ENCODE measurements around the gene CDK5RAP3. TPM values are rescaled to one million over a fixed set of nuclear protein-coding genes. Genes with fewer than 3 reads are reported as not detected.

CDK5RAP3 gene
- total and polyA plus RNA-seq, 2 experiments from 2014 or later: 92.6 to 106 TPM

DNA sequence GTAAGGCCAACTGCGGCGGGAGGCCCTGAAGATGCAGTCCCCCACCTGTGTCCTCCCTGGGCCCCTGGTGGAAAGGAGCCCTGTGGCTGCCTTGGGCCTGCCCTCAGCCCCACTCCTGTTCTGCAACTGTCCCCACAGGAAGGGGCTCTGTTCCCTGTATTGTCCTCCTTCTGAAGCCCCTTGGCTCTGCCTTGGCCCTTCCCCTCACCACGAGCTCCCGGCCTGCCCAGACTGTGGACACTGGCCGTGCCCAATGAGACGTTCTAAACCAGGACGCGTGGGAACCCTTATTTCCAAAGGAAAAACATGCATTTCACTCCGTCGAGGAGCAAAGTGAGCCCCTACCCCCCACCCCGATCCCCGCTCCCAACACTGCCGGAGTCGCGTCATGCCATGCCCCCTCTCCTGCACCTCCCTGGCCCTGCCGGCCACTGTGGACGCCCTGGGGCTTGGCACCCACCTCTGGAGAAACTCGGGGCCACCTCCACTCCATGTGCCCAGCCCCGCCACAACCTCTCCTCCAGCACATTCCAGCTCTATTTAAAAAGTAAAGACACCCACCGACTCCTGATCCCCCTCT lies 43.0 kb upstream of the CDK5RAP3 start (continued):
- TF ChIP-seq, protein P1, sequence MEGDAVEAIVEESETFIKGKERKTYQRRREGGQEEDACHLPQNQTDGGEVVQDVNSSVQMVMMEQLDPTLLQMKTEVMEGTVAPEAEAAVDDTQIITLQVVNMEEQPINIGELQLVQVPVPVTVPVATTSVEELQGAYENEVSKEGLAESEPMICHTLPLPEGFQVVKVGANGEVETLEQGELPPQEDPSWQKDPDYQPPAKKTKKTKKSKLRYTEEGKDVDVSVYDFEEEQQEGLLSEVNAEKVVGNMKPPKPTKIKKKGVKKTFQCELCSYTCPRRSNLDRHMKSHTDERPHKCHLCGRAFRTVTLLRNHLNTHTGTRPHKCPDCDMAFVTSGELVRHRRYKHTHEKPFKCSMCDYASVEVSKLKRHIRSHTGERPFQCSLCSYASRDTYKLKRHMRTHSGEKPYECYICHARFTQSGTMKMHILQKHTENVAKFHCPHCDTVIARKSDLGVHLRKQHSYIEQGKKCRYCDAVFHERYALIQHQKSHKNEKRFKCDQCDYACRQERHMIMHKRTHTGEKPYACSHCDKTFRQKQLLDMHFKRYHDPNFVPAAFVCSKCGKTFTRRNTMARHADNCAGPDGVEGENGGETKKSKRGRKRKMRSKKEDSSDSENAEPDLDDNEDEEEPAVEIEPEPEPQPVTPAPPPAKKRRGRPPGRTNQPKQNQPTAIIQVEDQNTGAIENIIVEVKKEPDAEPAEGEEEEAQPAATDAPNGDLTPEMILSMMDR (conservative IDR thresholded peaks at IDR 0.05; ENCODE audit: low read depth in 2 of 2): no peak
- no peak for TF ChIP-seq ZNF331 (CRISPR knock-in tag; IDR thresholded peaks at IDR 0.05; ENCODE audit: low read depth)
- TF ChIP-seq, protein P2, sequence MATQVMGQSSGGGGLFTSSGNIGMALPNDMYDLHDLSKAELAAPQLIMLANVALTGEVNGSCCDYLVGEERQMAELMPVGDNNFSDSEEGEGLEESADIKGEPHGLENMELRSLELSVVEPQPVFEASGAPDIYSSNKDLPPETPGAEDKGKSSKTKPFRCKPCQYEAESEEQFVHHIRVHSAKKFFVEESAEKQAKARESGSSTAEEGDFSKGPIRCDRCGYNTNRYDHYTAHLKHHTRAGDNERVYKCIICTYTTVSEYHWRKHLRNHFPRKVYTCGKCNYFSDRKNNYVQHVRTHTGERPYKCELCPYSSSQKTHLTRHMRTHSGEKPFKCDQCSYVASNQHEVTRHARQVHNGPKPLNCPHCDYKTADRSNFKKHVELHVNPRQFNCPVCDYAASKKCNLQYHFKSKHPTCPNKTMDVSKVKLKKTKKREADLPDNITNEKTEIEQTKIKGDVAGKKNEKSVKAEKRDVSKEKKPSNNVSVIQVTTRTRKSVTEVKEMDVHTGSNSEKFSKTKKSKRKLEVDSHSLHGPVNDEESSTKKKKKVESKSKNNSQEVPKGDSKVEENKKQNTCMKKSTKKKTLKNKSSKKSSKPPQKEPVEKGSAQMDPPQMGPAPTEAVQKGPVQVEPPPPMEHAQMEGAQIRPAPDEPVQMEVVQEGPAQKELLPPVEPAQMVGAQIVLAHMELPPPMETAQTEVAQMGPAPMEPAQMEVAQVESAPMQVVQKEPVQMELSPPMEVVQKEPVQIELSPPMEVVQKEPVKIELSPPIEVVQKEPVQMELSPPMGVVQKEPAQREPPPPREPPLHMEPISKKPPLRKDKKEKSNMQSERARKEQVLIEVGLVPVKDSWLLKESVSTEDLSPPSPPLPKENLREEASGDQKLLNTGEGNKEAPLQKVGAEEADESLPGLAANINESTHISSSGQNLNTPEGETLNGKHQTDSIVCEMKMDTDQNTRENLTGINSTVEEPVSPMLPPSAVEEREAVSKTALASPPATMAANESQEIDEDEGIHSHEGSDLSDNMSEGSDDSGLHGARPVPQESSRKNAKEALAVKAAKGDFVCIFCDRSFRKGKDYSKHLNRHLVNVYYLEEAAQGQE (IDR thresholded peaks at IDR 0.05; ENCODE audit: unreplicated experiment): no peak

GRCh38 chr17:47928415-47928814 lies 42.5 kb upstream of the CDK5RAP3 start:
- H3K27ac ChIP-seq (ENCODE audit: low read depth): no peak overlapping the region
- H3K27me3 ChIP-seq (ENCODE audit: insufficient read depth): no peaks in the 10 kb centered on the region
- no peaks in the 10 kb centered on the region; the same call in 1 of the 2 replicates for H4K20me1 ChIP-seq (replicated peaks; ENCODE audit: insufficient read depth)
- Mint-ChIP-seq H3K27ac (no peak overlapping the region), H3K36me3 (ENCODE audit: low read depth) (peaks cover 20% of the 10 kb centered on the region), H3K27me3 (ENCODE audit: insufficient read depth, low read depth, poor library complexity) (peaks cover 5% of the 10 kb centered on the region), H3K4me1 (no peaks in the 10 kb centered on the region), H3K4me3 (no peak overlapping the region), H3K9me3 (no peaks in the 10 kb centered on the region)
- no peaks in the 10 kb centered on the region for H3F3A ChIP-seq (replicated peaks; ENCODE audit: low read depth)
- no peaks in the 10 kb centered on the region for H3K4me1 ChIP-seq (ENCODE audit: insufficient read depth)
- no peak overlapping the region for H3K4me2 ChIP-seq
- no peak overlapping the region for H3K4me3 ChIP-seq
- H2AFZ ChIP-seq: no peak overlapping the region
- DNase-seq (ENCODE audit: low spot score) (no peak), ATAC-seq (no peak)
- TF ChIP-seq, protein P1 (conservative IDR thresholded peaks at IDR 0.05; ENCODE audit: low read depth in 2 of 2): no peak
- no peaks in the 10 kb centered on the region for H3K9me2 ChIP-seq (ENCODE audit: insufficient read depth)
- H3K36me3 ChIP-seq (ENCODE audit: insufficient read depth): no peaks in the 10 kb centered on the region; the same call in 1 of the 2 replicates
- no peaks in the 10 kb centered on the region for H3K79me2 ChIP-seq (replicated peaks; ENCODE audit: insufficient read depth)
